Heart right ventricle (tissue), 16 donors: ENCODE results near the gene EPB41L2. TPM values are rescaled to one million over a fixed set of nuclear protein-coding genes. Genes with fewer than 3 reads are reported as not detected.

Source experiments
- ATAC-seq, 8 donors: fragments of 200-7000 bp; cut with Tn5 transposase; one replicate each; pipeline ENCODE4 v1.9.1; 2020; ENCODE audit warnings: mild to moderate bottlenecking in 8 of 8, moderate library complexity in 8 of 8, moderate number of reproducible peaks in 1 of 8
- DNase-seq, 2 donors: peaks; one replicate each; pipeline ENCODE4 v3.0.0-alpha.2; 2020
- H3K27ac ChIP-seq, 10 donors: fragments of 200-600 bp; sonication (generic) in 2 of 10; one replicate each; pipeline versions ENCODE4 v1.5.0 to v1.8.0; 2020 to 2022; ENCODE audit warnings: mild to moderate bottlenecking in 3 of 10
- H3K27me3 ChIP-seq, 7 donors: fragments of 200-600 bp; one replicate each; pipeline ENCODE4 v1.8.0; 2021 to 2022; ENCODE audit warnings: mild to moderate bottlenecking in 2 of 7
- H3K36me3 ChIP-seq, 9 donors: fragments of 200-600 bp; sonication (generic) in 1 of 9; one replicate each; pipeline versions ENCODE4 v1.5.0 to v1.8.0; 2020 to 2022; ENCODE audit warnings: mild to moderate bottlenecking in 2 of 9
- H3K4me1 ChIP-seq, 9 donors: fragments of 200-600 bp; sonication (generic) in 1 of 9; one replicate each; pipeline versions ENCODE4 v1.5.0 to v1.8.0; 2020 to 2022; ENCODE audit warnings: mild to moderate bottlenecking in 4 of 9
- H3K4me3 ChIP-seq, 10 donors: fragments of 200-600 bp; sonication (generic) in 2 of 10; one replicate each; pipeline versions ENCODE4 v1.5.0 to v1.8.0; 2020 to 2022; ENCODE audit warnings: mild to moderate bottlenecking in 7 of 10, moderate library complexity in 2 of 10
- H3K9me3 ChIP-seq, 11 donors: fragments of 200-600 bp in 10 of 11; sonication (generic) in 2 of 11; one replicate each; pipeline versions ENCODE4 v1.5.0 to v1.8.0; 2013 to 2022; ENCODE audit warnings: mild to moderate bottlenecking in 2 of 11, control low read depth in 1 of 11, moderate library complexity in 1 of 11
- CTCF ChIP-seq, 9 donors: fragments of 200-600 bp; sonication (generic) in 2 of 9; IDR thresholded peaks; one replicate each; pipeline versions ENCODE4 v1.5.0 to v1.8.0; 2021 to 2022; ENCODE audit warnings: antibody characterized with exemption in 9 of 9, mild to moderate bottlenecking in 5 of 9, moderate library complexity in 1 of 9
- whole genome bisulfite sequencing, 2 donors: extraction: QIAGEN DNeasy Blood & Tissue Kit; methylation state at CpG; one replicate each; pipeline ENCODE4 v1.1.7; 2013; ENCODE audit warnings: inconsistent platforms in 1 of 2; 5-methylcytosine and 5-hydroxymethylcytosine counted together
- intact Hi-C, 10 donors: fragments of 100-400 bp; cut with DNase I; formaldehyde crosslinking; loops; one replicate each; pipeline versions ENCODE4 v1.11.1 to v1.14.2; 2022
- polyA plus RNA-seq, 2 donors: library from polyadenylated mRNA; stranded (reverse); fragments of 200-250 nt; gene quantifications; one replicate each; pipeline ENCODE4 v1.2.3, GENCODE V29; 2013
- total RNA-seq, 10 donors: library from RNA; stranded (reverse); fragmentation: NEBNext Ultra II Directional in 3 of 10; extraction: Animal tissue kit (Norgen Biotek cat#: 25700) in 3 of 10; gene quantifications; one replicate each; pipeline versions ENCODE4 v1.2.1 to v1.2.4, GENCODE V29; 2021 to 2023
- donor health status: Arrhythmogenic right ventricular cardiomyopathy.
- donor health status: ischemic (EF 13 %, LVEDD 7.1; RV severe dilation, severe dysfunction).
- donor health status: healthy with polysubstance abuse.
- donor health status: DM: no; HTN: yes; CAD: no.
- donor health status: DM: no; HTN: no; CAD: no.
- donor health status: ischemic (EF 25% LVEDD 6.9; RV normal size, moderate dysfunction).
- donor health status: ischemic (EF 25% LVEDD 5.7; RV mildly dilated, moderate dysfunction).
- donor health status: healthy.
- donor health status: DM: yes; HTN: yes; CAD: no.
- donor health status: Ischemic cardiomyopathy.
- donor health status: ischemic (EF 35%, LVEDD 5.7; RV mildly dilated, moderate dysfunction).
- donor health status: nonischemic (EF 11% LVEDD 7.7; RV severe dilation, severe dysfunction).
- donor health status: DM: yes; HTN: yes; CAD: no.
- donor health status: PGD.
- donor health status: ischemic (EF 29% LVEDD 5.4; RV normal size, mild dysfunction).
- donor health status: nonischemic (EF 23%, LVEDD 6.1; RV moderate dilation, normal function).

Gene EPB41L2
- total and polyA plus RNA-seq, 12 donors, result 18.0 to 98.6 (median 55.1) TPM

GRCh38 chr6:130846501-130846900 is 216.5 kb downstream of the EPB41L2 start:
- Histone ChIP-seq H3K4me3 (no peak overlapping the region), H3K27me3 (no peaks in the 10 kb centered on the region), H3K36me3 (peaks cover 0 to 20% (median 0%) of the 10 kb centered on the region in 9 donors), H3K4me1 (peaks cover 0 to 26% (median 6%) of the 10 kb centered on the region in 9 donors), H3K9me3 (no peaks in the 10 kb centered on the region), H3K27ac (peak overlapping the region in 1 of 10 donors; percentile 12)
- ATAC-seq (peak in 3 of 8 donors; percentile 26 to 66 (median 53)), DNase-seq (no peak)
- WGBS, 2 donors, result 72 to 79% methylated on average over 1 of the region's 1 CpG
- intact Hi-C loops, result loop anchor here in 3 of 10 donors (10.0 kb wide), 1 partner anchor 522 kb away; no protein-coding TSS in a partner anchor
- TF ChIP-seq CTCF (IDR thresholded peaks at IDR 0.05), result no peak

- Histone ChIP-seq H3K27ac (no peak overlapping the region), H3K9me3 (no peaks in the 10 kb centered on the region), H3K36me3 (peaks cover 0 to 32% (median 6%) of the 10 kb centered on the region in 9 donors), H3K4me3 (no peak overlapping the region), H3K4me1 (peaks cover 0 to 20% (median 6%) of the 10 kb centered on the region in 9 donors), H3K27me3 (no peaks in the 10 kb centered on the region)
- TF ChIP-seq CTCF (IDR thresholded peaks at IDR 0.05), result peak in 7 of 9 donors; percentile 22 to 55 (median 47)
- intact Hi-C loops, result loop anchor here in 3 of 10 donors (10.0 kb wide), 1 partner anchor 519 kb away; no protein-coding TSS in a partner anchor
- DNase-seq, result no peak
- ATAC-seq, result peak in 1 of 8 donors; percentile 48
- WGBS, 2 donors, result 77 to 79% methylated on average over 3 of the region's 3 CpGs
Measured at GRCh38 chr6:130843575-130844320, 219.3 kb downstream of the EPB41L2 start.

GRCh38 chr6:130841128-130841728 is 221.8 kb downstream of the EPB41L2 start:
- DNase-seq (no peak), ATAC-seq (peak in 1 of 8 donors; percentile 24)
- no peak for TF ChIP-seq CTCF (IDR thresholded peaks at IDR 0.05)
- H3K4me1 ChIP-seq, result no peaks in the 10 kb centered on the region
- H3K4me3 ChIP-seq, result no peak overlapping the region
- H3K9me3 ChIP-seq, result no peaks in the 10 kb centered on the region
- 77 to 83% methylated on average over 4 of the region's 4 CpGs for WGBS, 2 donors
- H3K27ac ChIP-seq, result no peak overlapping the region
- no peaks in the 10 kb centered on the region for H3K27me3 ChIP-seq
- intact Hi-C loops, result loop anchor here in 3 of 10 donors (10.0 kb wide), 1 partner anchor 516 kb away; no protein-coding TSS in a partner anchor
- H3K36me3 ChIP-seq, result peaks cover 0 to 40% (median 6%) of the 10 kb centered on the region in 9 donors

- WGBS, 2 donors, result 94 to 96% methylated on average over 2 of the region's 2 CpGs
- H3K27me3 ChIP-seq, result no peaks in the 10 kb centered on the region
- intact Hi-C loops, result loop anchor here in 3 of 10 donors (10.0 kb wide), 1 partner anchor 515 kb away; no protein-coding TSS in a partner anchor
- ATAC-seq (no peak), DNase-seq (no peak)
- peaks cover 0 to 40% (median 6%) of the 10 kb centered on the region in 9 donors for H3K36me3 ChIP-seq
- no peaks in the 10 kb centered on the region for H3K9me3 ChIP-seq
- no peak for TF ChIP-seq CTCF (IDR thresholded peaks at IDR 0.05)
- H3K4me3 ChIP-seq, result no peak overlapping the region
- H3K4me1 ChIP-seq, result no peaks in the 10 kb centered on the region
- H3K27ac ChIP-seq, result no peak overlapping the region
Measured at GRCh38 chr6:130840050-130840449, 223.0 kb downstream of the EPB41L2 start.
